H1 (cell line): Measurements from ENCODE around the gene CACNG7.

ENCODE experiments used
- EP300 ChIP-seq, 2 experiments: IDR thresholded peaks; 1 replicate in 1 of 2; 2 replicates in 1 of 2; pipeline ENCODE4 v1.6.1; 2011 to 2012; ENCODE audit warnings: low read depth in 2 of 2, low read length in 2 of 2, mild to moderate bottlenecking in 2 of 2, borderline replicate concordance in 1 of 2, inconsistent platforms in 1 of 2, moderate library complexity in 1 of 2
- GTF2F1 ChIP-seq: IDR thresholded peaks from 2 replicates; pipeline ENCODE4 v1.6.1; 2012; ENCODE audit warnings: low read depth, low read length, improper control_type of control experiment, borderline replicate concordance
- SP4 ChIP-seq: IDR thresholded peaks from 2 replicates; pipeline ENCODE4 v1.6.1; 2012; ENCODE audit warnings: low read length, inconsistent platforms
- TF ChIP-seq, protein P1 (sequence below), 3 experiments: IDR thresholded peaks; 1 replicate in 2 of 3; 2 replicates in 1 of 3; pipeline versions ENCODE4 v1.5.1 to v1.6.1; 2011; ENCODE audit warnings: low read length in 3 of 3, mild to moderate bottlenecking in 3 of 3, inconsistent platforms in 2 of 3, low read depth in 1 of 3, moderate library complexity in 1 of 3; ENCODE audit not compliant: insufficient read depth in 1 of 3; ENCODE audit errors: control extremely low read depth in 1 of 3

DNA sequence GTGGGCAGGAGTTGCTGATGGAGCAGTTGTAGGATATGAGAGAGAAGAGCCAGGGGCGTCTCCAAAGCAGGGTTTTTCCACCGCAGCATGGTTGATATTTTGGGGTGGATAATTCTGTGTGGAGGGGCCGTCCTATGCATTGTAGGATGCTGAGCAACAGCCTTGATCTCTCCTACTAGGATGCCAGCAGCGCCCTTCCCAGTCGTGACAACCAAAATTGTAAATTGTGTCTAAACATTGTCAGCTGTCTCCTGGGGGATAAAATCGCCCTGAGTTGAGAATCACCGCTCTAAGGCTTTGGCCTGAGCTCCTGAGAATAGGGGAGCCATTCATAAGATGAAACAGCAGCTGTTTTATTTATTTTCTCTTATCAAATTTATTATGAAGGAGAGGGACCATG lies 57.9 kb downstream of the CACNG7 start:
- TF ChIP-seq SP4, result no peak
- no peak for TF ChIP-seq EP300 (IDR thresholded peaks at IDR 0.05; ENCODE audit: borderline replicate concordance in 1 of 2, low read depth in 2 of 2, low read length in 2 of 2)
- TF ChIP-seq, protein P1, sequence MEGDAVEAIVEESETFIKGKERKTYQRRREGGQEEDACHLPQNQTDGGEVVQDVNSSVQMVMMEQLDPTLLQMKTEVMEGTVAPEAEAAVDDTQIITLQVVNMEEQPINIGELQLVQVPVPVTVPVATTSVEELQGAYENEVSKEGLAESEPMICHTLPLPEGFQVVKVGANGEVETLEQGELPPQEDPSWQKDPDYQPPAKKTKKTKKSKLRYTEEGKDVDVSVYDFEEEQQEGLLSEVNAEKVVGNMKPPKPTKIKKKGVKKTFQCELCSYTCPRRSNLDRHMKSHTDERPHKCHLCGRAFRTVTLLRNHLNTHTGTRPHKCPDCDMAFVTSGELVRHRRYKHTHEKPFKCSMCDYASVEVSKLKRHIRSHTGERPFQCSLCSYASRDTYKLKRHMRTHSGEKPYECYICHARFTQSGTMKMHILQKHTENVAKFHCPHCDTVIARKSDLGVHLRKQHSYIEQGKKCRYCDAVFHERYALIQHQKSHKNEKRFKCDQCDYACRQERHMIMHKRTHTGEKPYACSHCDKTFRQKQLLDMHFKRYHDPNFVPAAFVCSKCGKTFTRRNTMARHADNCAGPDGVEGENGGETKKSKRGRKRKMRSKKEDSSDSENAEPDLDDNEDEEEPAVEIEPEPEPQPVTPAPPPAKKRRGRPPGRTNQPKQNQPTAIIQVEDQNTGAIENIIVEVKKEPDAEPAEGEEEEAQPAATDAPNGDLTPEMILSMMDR (IDR thresholded peaks at IDR 0.05; ENCODE audit: control extremely low read depth in 1 of 3, insufficient read depth in 1 of 3, low read depth in 1 of 3, low read length in 3 of 3), result no peak
- no peak for TF ChIP-seq GTF2F1
